Dedifferentiated amniotic fluid mesenchymal stem cell (primary cell): ENCODE results near the gene PACSIN1.

Experiments
- DNase-seq: peaks from one replicate; pipeline ENCODE4 v3.0.0-alpha.2; 2016; ENCODE audit errors: extremely low spot score

Gene PACSIN1, protein sequence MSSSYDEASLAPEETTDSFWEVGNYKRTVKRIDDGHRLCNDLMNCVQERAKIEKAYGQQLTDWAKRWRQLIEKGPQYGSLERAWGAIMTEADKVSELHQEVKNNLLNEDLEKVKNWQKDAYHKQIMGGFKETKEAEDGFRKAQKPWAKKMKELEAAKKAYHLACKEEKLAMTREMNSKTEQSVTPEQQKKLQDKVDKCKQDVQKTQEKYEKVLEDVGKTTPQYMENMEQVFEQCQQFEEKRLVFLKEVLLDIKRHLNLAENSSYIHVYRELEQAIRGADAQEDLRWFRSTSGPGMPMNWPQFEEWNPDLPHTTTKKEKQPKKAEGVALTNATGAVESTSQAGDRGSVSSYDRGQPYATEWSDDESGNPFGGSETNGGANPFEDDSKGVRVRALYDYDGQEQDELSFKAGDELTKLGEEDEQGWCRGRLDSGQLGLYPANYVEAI

DNA sequence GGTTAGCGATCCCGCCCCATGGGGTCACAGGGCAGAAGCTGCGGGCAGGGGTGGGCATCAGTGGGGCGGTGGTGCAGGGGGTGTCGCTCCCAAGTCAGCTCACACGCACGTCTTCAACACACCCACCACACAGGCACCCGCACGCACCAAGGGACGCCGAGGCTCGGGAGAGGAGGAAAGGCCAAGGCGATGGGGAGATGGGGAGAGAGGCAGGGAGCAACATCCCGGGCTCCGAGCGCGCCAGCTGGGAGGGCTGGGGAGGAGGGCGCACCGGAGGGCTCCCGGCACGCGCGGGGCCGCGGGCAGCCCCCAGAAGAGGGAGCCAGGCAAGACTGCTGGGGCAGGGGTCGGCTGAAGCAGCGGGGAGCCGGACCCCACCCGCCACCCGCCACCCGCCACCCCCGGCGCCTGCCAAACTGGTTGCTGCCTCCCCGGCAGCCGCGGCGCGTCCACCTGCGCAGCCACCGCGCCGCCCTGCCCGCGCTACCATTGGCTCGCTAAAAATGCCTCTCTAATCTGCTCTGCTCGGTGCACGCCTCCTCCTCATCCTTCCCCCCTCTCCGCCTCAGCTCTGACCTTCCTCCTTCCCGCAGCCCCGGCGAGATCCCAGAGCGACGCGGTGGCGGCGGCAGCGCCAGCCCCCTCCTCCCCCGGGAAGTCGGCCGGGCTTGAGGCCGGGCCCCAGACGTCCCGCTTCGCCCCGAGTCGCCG lies at the start of gene PACSIN1:
Gene PACSIN1, plus strand, starts transcription at position 546 of the 711 bp plus-strand sequence. CDS start 60,230 bp downstream, outside the sequence.
- DNase-seq = no peak

DNA sequence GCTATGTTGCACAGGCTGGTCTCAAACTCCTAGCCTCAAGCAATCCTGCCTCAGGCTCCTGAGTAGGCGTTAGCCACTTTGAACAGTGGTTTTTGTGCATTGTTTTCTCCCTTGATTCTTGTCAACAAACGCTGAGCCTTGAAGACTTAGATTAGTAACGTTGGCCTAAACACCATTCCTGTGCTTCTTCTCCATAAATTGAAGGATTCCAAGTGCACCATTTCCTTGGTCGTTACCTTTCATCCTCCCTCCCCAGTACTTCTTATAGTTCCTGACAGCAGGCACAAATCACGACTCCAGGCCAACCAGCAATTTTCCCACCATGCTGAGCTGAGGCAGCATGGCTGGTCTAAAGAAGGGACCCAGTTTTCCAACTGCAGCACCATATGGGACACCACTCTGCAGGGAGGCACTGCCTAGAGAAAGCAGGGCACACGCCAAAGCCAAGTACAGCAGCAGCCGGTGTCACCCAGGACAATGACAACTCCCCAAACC lies 49.0 kb upstream of the PACSIN1 start:
- no peak for DNase-seq

DNA sequence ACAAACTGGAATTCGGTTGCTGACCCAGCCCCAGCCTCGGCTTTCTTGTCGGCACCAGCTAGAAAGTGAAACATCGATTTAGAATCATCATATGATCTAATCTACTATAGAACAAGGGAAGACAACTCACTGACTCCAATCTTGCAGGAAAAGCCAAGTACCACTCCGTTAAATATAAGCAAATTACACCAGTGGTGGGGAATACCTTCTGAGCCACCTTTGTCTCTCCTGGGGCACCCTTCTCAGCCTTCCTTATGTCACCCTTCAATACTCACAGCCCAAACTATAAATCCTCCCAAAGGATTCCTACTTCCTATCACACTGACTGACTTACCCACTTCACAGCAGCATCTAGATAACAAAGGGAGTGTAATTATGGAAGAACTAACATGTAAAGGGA lies 47.5 kb upstream of the PACSIN1 start:
- DNase-seq = no peak

DNA sequence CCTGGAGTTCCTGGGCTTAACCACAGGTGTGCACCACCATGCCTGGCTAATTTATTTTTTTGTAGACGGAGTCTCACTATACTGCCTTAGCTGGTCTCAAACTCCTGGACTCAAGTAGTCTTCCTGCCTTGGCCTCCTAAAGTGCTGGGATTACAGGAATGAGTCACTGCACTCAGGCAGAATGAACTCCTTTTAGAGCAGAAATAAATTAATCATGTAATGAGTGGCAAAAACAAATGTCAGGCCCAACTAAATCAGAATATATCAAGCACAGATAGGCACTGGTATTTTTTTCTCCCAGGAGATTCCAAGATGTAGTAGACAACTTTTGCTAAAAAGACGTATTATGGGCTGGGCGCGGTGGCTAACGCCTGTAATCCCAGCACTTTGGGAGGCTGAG lies 42.6 kb upstream of the PACSIN1 start:
- no peak for DNase-seq

DNA sequence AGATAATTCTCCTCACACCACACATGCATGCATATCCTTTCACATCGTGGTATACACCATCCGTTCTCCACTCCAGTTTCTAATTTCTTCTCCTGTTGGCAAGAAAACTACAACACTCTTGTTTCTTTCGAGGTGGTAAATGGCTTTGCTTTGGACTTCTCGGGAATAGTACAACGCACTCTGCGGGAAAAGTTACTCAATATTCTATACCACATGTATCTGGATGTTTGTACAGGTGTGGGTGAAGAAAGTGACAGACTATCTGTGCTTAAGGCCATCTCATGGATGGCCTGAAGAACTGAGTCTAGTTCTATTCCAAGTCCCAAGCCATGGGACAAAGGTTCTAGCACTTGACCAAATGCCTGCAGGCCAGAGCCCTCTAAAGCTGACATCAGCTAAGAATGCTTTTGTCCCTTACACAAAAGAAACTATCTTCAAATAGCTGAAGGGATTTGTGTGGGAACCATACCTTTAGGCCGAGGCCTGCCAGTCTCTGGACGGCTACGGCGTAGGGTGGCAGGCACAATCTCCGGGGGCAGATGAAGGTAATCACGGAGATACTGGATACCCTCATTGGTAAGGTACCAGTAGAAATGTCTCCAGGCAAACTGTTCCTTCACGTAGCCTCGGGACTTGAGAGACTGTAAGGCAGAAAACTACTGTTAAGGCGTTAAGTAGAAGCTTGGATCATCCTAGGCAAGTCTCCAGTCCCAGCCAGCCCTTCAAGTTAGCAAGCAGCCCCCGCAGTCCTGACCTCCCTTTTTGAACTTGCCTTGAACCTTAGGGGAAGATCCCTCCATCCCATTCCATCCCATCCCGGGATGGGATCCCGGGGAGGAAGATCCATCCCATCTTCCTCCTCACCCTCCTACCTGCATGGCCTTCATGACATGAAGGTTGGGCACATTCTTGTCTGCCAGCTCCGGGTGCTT lies 41.4 kb upstream of the PACSIN1 start:
- DNase-seq = no peak

DNA sequence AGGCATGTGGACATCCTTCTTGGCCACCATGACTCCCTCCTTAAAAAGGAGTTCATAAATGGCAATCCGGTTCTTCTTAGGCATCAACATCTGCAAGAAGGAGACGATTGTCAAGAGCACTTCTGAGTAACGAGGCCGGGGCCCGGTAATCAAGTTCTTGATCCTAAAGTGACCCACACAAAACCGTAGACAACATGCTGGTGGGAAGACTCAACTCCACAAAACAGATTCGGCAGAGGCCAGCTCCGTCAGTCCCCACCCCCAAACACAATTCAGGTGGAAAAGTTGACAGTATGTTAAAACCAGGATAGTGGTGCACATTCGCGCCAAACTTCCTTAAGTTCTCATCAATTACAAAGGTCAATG lies 40.8 kb upstream of the PACSIN1 start:
- DNase-seq = no peak

DNA sequence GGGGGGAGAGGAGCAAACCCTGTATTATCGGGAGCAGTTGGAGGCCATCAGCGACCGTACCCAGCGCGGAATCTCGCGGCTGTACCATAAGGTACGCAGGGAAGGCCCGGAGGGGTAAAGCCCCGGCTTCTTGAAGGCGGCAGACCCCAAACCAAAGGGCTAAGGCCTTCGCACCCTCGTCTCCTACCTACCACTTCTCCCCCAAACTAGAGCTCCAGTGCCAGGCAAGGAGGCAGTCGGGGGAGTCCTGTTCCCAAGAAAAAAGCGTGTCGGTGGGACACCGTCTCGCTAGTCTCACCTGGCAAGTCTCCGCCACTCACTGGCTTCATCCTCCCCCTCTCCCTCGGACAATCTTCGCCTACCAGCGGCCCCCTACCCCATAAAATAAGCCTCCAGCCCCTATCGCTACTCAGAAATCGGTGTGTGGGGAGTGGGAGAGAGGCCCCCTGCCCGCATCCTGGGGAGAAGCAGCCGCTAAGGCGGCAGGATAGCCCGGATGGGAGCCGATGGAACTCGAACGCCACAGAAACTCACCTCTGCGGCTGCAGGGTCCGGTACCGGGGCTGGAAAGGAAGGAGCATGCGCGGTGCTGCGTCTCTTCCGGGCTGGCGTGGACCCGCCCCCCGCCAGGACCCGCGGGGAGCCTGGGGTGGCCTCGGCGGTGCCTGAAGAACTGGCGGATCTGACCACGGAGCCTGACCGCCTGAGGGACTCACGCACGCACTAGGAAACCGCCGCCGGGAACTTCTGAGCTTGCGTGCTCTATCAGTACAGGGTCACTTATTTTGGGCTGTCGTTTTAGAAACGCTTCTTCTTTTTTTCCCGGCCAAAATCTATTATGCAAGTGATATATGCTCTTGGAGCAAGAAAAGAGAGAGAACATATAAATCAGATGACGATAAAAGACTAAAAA lies 40.1 kb upstream of the PACSIN1 start, which contains the start of gene RPS10:
Gene RPS10, minus strand, starts transcription at position 572 of the 913 bp plus-strand sequence. CDS start 848 bp downstream, outside the sequence.
- peak; percentile 89 for DNase-seq

DNA sequence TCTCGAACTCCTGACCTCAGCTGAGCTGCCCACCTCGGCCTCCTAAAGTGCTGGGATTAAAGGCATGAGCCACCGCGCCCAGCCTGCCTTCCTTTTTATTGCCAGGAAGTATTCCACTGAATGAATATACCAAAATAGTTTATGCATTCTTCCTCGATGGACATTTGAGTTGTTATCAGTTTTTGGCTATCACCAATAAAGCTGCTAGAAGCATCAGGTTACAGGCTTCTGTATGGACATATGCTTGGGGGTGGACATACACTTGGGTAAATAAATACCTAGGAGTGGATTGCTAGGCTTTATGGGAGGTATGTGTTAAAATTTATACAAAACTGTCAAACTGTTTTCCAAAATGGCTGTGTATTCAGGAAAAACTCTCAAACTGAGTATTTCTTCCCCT lies 30.0 kb upstream of the PACSIN1 start:
- no peak for DNase-seq

DNA sequence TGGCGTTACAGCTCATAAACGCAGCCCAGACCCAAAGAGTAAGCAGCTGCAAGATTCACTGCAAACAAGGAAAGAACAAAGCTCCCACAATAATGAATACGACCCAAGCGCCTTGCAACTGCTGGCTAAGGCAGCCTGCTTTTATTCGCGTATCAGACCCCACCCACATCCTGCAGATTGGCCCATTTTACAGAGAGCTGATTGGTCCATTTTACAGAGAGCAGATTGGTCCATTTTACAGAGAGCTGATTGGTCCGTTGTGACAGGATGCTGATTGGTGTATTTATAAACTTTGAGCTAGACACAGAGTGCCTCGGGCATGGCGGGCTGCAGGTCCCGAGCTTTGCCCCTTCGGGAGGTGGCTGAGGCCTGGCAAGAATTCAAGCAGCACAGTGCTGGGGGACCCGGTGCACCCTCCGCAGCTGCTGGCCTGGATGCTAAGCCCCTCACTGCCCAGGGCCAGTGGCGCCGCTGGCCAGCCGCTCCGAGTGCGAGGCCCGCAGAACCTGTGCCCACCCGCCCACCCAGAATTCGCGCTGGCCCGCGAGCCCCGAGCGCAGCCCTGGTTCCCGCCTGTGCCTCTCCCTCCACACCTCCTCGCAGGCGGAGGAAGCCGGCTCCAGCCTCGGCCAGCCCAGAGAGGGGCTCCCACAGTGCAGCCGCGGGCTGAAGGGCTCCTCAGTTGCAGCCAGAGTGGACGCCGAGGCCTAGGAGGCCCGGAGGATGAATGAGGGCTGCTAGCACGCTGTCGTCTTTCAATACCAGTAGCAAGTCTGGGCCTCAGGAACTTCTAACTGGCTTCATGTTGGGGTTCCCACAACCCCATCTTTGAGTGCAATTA lies 28.9 kb upstream of the PACSIN1 start:
- DNase-seq = no peak

DNA sequence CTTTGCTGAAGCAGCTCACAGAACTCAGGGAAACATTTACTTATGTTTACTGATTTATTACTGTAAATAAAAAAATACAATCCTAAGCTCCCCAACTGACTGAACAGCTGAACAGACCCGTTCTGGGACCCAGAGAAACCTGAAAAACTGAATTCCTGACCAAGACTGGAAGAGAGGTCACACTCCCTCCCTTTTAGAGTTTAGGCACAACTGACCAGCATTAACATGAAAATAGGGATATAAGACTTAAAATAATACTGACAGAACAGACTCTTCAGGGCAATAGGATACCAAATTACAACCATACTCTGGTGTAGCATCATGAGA lies 28.3 kb upstream of the PACSIN1 start:
- DNase-seq = no peak

DNA sequence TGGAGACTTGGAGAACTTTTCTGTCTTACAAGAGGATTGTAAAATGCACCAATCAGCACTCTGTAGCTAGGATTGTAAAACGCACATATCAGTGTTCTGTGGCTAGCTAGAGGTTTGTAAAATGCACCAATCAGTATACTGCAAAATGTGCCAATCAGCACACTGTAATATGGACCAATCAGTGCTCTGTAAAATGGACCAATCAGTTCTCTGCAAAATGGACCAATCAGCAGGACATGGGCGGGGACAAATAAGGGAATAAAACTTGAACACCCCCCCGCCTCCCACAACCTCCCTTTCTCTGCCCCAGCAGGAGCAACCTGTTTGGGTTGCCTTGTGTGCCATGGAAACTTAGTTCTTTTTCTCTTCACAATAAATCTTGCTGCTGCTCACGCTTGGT lies 27.2 kb upstream of the PACSIN1 start:
- no peak for DNase-seq

DNA sequence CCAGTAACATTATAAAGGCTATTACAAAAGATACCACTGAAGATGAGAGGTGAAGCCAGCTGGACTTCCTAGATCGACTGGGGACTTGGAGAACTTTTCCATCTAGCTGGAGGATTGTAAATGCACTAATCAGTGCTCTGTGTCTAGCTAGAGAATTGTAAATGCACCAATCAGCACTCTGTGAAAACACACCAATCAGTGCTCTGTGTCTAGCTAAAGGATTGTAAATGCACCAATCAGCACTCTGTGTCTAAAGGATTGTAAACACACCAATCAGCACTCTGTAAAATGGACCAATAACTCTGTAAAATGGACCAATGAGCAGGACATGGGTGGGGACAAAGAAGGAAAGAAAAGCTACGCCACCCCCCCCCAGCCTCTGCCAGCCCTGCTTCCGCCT lies 26.4 kb upstream of the PACSIN1 start:
- DNase-seq = no peak

DNA sequence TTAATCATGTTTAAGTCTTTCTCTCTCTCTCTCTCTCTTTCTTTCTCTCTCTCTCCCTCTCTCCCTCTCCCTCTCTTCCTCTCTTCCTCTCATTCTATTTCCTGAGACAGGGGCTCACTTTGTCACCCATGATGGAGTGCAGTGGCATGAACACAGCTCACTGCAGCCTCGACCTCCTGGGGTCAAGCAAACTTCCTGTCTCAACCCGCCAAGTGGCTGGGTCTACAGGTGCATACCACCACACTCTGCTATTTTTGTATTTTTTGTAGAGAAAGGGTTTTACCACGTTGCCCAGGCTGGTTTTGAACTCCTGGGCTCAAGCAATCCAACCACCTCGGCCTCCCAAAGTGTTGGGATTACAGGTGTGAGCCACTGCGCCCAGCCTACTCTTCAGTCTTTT lies 24.4 kb upstream of the PACSIN1 start:
- no peak for DNase-seq

DNA sequence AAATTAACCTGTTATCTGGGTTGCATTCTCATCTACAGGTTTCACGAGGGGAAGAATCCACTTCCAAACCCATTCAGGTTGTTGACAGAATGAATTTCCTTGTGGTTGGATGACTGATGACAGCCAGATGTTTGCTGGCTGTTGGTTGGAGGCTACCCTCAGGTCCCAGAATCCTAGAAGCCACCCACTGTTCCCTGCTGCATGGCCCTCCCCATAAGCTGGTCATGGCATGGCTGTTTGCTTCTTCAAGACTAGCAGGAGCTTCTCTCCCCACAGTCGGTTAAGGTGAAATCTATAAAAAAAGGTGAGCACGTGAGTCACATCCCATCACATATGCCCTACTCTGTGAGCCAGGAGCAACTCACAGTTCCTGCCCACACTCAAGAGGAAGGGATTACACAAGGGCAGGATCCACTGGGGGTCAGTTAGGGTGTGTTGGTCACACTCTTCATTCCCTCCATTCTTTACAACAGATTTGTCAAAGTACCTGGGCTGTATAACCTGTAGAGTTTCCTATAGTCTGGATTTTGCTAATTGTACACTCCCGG lies 20.5 kb upstream of the PACSIN1 start:
- DNase-seq = no peak

DNA sequence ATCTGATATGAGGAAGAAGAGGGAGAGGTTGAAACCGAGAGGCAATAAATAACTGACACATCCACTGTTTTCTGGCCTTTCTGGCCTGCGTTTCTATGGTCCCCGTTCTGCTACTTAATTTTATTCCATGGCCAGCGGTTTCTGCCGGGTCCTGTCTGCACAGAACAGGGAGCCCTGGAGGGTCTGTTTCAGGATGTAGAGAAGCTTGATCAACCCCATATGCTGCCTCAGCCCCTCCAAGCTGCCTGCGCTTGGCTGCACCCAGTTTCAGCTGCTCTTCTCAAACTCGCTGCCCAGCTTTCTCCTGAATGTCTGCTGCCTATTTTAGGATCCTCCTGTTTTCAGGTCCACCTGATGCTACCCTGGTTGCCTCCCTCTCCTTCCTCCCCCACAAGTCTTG lies 18.5 kb upstream of the PACSIN1 start:
- no peak for DNase-seq

DNA sequence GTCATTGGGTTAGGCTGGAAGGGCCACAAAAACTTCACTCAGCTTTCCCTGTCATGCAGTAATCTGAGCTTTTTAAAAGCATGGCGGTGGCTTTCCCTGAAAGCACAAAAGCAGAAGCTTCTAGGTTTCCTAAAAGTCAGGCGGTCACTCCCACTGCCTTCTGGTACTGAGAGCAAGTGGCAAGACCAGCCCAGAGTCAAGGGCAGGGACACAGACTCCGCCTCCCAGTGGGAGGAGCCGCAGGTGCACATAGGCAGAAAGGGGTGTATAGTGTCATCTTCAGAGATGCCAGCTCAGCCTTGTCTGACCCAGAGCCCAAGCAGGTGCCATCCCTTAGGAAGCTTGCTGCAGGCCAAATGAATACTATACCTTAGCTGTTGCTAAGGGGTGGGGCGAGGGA lies 18.0 kb upstream of the PACSIN1 start:
- no peak for DNase-seq

DNA sequence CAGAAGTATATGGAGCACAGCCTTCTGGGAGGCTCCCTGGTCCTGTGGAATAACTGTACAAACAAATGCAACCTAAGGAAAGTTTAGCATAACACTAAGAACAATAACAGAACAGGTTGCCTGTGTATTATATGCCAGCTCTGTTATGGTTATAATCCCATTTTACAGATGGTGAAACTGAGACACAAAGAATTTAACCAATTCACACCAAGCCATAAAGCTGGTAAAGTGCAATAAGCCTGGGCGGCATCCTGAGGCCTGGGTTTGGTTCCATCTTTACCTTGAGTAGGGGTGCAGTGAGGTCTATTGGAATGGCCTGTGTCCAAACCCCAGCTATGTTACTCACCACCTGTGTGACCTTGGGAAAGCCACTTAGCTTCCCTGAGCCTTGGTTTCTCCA lies 14.7 kb upstream of the PACSIN1 start:
- no peak for DNase-seq

DNA sequence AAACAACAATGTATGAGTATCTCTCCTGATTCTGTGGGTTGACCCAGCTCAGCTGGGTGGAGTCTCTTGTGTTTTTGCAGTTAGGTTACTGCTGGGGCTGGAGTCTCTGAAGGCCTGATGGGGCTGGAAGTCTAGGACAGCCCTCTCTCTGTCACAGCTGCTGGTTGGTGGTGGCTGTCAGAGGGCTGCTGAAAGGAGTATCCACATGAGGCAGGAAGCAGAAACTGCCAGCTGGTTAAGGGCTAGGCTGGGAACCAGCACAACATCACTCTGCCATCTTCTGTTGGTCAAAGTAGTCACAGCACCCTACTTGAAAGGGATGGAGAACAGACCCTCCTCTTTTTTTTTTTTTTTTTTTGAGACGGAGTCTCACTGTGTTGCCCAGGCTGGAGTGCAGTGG lies 10.0 kb upstream of the PACSIN1 start:
- no peak for DNase-seq

DNA sequence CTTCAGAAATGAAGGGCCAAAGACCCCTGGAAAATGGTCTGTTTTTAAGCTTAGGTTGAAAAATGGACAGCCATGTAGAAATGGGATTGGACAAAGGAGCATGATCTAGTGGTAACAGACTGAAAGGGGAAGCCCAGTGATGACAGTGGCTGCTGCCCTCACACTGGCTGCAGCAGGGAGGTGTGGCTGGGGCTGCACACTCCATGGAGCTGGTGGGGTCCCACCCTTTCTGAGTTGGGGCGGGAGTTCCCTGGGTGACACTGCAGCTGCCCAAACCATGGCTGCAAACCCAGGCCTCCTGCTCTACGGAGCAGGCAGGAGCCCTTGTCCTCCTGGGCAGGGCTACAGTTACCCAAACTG lies 8.5 kb upstream of the PACSIN1 start:
- no peak for DNase-seq
